GM21423 (cell line): ENCODE results near the gene PAPPA.
A peak's percentile ranks its signal among the peaks of the same experiment; 100 is the strongest.

ENCODE experiments used
- ATAC-seq: cut with Tn5 transposase; IDR thresholded peaks from one replicate; pipeline ENCODE4 v1.9.1; 2021; ENCODE audit warnings: mild to moderate bottlenecking, moderate library complexity; ENCODE audit not compliant: unreplicated experiment

The PAPPA gene

DNA sequence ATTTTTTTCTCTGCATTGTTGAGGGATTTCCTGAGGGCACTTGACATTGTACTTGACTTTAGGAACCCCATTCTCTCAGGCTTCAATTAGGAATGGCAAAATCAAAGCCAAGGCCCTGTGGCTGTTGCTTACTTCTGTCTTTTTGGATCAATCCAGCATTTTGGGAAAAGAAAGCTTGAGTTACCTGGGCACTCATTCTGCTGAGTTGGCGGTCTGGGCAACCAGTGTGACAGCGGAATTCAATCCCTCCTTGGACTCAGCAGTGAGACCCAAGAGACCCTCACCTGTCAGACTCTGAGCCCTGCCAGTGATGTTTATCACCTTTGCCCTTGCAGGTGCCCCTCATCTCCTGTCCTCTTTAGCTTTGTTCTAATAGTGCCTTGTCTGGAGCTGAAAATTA, 225.3 kb downstream of the PAPPA start:
- no peak for ATAC-seq

DNA sequence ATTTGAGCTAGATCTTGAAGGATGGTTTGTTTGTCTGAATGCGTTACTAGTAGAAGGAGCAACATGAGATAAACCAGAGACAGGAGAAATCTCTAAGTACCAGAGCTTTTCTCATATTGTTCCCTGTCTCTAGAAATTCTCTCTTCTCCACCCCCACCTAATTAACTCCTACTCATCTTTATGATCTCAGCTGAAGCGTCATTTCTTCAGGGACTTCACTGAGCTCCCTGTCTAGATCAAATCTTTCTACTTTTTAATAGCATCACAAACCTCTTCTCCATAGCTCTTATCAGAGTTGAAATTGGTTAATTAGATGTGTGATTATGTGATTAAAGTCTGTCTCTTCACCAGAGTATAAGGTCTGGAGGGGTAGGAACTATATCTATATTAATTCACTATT, 226.2 kb downstream of the PAPPA start:
- ATAC-seq = no peak

DNA sequence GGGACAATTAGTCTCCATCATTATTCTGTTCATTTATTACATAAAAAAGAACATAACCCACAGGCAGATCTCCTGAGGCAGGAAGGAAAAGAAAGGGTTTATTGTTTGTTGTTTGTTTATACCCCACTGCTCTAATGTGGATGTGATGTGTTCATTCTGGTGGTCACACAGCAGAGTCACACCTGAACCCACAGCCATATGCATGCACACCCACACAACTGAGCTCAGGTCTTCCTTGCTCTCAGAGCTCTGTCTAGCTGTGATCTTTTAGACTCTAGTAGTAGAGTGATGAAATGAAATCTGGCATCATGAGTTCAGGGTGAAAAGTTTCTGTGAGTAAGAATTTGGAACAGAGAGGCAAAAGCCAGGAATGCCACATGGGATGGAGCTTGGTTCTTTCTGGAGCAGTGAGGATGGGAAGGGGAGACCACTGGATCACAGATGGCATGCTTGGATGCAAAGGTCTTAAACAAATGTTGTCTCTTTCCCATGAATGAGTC, 227.0 kb downstream of the PAPPA start:
- no peak for ATAC-seq

DNA sequence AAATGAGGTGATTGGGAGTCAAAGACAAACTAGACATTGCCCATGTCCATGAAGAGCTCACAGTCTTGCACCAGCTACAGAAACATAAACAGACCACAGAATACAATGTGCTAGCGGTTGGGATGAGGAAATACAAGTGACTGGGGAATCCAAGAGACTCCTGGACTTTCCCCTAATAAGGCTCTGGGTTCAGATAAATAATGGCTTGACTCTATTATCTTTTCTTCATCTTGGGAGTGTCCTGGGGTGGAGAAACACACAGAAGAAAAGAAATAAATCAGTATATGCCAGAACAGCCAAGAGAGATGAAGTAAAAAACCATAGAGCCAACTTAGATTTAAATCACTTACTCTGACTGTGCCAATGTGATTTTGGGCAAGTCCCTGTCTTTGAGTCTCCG, 227.8 kb downstream of the PAPPA start:
- no peak for ATAC-seq

DNA sequence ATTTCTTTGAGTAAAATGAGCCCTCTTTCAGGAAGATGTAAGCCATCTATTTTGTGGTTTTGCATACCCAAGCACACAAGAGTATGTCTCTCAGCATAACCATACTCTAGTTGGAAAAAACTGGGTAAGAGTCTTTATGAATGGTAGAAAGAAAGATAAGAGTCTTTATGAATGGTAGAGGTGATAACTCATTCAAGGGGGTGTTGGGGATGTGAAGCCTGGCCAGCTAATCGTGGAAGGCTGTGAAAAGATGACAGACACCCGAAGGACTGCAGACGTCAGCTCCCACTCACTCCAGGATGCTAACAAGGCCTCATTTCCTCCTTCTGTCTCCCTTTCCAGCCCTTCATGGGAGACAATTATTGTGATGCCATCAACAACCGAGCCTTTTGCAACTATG, 228.5 kb downstream of the PAPPA start:
- no peak for ATAC-seq

DNA sequence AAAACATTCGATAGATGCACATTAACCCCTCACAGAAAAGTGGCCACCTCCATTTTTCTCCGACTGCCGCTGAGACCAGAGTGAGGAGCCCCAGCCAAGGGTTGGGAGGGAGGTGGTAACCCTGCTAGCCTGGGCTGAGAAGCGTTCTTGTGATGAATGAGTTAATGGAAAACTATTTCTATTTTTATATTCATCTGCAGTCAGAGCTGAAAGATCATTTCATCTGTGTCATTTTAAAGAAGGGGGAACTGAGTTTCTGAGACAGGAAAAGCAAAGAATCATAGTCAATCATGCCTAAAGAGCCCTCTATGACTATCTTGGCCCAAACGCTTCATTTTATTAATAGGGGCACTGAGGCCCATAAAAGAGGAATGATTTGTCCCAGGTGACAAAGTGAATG, 229.5 kb downstream of the PAPPA start:
- ATAC-seq = no peak

DNA sequence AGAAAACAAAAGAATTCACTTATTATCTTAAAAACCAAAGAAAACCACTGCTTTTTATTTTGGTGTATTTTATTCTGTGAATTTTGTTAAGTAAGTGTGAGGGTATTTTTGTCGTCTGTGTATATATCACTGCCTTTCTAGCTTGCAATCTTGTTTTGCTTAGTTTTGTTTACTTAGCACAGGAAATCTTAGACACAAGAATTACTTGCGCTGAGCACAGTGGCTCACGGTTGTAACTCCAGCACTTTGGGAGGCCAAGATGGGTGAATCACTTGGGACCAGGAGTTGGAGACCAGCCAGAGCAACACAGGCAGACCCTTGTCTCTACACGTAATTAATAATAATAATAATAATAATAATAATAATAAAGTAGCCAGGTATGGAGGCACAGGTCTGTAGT, 230.3 kb downstream of the PAPPA start:
- no peak for ATAC-seq

DNA sequence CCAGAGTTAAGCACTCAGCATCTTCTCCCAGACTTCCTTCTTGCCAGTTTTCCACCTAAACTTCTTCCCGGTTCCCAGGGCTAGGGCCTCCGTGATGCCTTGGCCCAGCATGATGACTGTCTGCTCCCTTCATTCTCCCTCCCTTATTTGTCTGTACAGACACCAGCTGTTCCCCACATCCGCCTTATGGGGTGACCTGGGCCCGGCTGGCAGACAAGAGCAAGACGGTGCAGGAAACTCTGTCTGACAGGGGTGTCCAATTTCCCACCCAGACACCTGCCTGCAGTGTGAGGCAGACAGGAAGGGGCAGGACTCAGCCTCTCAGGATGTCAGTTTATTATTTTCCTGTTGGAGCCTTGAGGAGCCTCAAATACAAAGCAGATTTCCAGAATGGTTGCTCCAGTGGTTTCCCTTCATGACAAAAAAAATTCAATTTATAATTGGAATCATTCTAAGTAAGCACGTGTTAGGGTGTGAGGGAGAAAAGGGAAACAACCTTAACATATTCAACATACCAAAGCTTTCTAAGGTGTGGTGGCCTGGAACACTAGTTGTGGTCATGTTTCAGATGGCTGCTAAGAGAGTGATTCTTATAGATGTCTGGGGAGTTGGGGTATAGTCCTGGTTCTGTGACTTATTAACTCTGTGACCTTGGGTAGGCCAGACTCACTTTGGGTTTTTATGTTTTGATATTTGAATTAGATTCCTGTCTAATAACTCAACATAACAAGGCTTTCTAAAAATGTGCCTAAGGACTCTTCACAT, 234.5 kb downstream of the PAPPA start:
- ATAC-seq = peak; percentile 58

DNA sequence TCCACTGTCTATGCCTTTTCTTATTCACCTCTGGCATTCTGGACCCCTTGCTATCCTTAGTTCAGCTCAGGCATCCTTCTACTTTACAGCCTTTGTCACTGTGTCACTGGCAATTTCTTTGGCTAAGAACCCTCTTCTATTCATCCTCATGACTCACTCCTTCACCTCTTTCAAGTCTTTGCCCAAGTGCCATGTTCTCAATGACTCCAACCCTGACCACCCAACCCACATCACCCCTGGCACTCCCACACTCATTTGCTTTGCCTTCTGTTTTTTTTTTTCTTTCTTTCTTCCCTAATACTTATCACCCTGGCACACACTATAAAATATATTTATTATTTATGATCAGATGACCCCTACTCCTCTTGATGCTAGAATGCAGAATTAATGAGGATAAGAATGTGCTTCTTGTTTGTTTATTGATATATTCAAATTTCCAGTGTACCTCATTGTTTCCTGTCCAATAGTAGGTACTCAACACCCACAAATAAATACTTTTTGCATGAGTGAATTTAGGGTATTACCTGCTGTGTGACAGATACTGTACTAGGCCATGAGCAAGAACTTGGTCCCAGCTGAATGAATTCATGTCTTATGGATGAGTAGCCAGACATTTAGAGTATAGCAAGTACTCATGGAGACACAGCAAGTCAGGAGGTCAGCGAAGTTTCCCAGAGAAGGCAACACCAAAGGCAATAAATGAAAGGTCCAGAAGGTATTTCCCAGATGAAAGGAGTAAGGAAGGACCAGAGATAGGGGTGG, 236.1 kb downstream of the PAPPA start:
- ATAC-seq = no peak

DNA sequence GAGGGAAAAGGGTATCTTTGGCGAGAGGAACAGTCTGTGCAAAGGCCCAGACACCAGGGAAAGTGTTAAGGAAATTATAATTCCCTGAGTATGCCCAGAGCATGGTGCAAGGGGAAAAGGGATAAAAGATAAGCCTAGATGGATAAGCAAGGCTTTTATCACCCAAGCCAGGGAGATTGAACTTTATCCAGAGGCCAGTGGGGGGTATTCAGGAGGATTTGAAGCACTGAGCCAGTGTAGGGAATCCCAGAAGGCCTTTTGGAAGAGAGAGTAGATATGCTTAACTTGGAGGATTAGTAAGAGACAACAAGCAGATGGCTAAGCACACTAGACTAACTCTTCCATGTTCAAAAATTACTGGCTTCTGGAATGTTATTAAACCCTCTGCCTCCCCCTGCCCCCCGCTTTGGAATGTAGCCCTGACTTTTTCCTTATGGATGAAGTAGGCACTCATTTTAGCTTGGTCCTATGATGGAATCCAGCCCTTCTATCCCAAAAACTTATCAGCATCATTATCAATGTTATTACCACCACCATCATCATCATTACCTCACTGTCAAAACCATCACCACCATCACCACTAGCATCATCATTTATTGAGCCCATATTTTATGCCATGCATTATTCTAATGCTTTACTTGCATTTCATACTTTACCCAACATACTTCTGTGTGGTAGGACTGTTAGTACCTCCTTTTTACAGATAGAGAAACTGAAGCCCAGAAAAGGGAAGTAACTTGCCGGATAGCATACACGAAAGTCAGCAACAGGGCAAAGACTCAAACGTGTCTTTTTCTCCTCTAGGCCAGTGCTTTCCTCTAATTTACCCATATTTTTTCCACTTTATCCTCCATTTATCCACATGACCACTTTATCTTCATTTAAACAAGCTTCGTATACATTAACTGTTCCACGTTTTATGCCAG, 237.0 kb downstream of the PAPPA start:
- peak; percentile 69 for ATAC-seq

DNA sequence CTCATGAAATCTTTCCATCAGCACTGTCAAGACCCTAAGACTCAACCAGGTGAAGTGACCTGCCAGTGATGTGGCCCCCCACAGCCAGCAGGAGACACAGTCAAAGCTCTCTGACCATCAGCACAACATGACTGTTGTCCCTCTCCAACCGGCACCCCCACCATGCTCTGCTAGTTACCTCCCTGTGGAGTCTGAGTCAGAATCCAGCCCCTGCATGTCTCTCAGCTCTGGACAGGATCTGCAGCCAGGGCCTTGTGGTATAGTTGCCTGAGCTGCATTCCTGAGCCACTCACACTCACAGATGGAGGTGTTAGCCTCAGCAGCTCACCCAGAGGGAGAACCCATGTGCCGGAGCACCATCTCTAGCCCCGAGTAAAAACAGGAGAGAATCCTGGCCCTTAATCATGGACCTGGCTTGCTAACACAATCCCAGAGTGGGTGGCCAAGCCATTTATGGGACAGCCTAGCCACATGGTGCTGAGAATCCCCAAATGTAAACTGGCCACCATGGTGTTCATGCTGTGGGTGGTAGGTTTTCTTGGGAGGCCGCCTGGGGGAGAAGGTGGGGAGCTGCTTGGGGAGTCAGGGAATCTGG, 237.8 kb downstream of the PAPPA start:
- no peak for ATAC-seq

DNA sequence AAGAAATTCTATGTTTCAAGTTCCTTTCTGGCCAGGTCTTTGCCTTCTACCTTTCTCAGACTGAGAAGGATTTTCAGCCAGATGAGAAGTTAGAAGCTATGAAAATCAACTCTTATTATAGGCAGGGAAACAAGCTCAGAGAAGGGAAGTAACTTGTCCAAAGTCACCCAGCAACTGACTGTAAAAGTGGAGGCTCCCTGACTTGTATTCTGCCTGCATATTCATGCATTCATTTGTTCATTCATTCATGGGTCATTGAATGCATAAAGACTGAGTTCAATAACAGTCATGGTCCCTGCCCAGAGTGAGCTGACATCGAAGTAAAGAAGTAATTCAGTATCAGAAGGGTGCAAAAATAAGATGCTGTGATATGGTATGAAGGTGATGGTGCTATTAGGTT, 239.6 kb downstream of the PAPPA start:
- ATAC-seq = no peak

DNA sequence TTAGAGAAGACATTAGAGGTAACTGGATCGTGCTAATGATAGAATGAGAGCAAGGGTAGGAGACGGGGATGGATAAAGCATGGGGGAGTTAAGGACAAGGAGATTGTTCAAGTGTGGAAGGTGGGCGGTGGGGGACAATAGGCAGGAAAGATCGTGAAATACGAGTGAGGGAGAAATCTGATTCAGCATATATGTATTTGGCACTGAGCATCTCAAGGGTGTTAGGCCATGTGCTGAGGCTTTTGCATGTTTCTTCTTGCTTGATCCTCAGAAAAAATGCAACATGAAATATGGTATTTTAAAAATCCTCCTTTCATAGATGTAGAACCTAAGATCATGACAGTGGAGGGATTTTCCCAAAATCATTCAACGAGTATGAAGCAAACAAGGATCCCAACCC, 240.5 kb downstream of the PAPPA start:
- ATAC-seq = no peak

DNA sequence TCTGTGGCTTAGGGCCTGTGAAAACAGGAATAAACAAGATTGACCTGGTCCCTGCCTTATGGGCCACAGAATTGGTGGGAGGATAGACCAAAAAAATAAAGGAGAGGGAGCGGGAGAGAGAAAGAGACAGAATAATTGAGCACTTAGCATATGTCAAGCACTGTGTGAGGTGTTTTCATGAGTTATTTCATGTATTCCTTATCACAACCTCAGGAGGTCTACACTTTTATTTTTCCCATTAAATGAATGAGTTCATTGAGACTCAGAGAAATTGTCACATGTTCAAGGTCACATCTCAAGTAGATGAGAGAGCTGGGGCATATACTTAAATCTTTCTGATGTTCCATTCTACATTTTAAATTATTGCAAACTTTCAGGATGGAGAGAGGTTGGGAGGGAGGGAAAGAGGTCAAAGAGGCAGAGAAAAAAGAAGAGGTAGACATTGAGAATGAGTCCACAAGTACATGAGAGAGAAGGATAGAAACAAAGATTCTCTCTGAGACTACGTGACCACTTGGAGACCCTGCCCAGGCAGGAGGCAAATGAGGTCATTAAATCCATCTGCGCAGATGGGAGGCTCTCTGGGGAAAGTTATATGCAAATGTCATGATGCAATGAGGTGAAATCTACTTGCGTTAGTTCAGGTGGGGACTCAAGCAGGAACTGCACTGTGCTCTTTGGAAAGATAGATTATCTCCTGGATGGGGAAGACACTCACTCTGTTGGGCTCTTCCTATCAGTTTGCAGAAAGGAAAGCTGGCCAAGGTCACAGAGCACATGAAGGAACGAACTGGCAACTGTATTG, 241.5 kb downstream of the PAPPA start:
- ATAC-seq = no peak

DNA sequence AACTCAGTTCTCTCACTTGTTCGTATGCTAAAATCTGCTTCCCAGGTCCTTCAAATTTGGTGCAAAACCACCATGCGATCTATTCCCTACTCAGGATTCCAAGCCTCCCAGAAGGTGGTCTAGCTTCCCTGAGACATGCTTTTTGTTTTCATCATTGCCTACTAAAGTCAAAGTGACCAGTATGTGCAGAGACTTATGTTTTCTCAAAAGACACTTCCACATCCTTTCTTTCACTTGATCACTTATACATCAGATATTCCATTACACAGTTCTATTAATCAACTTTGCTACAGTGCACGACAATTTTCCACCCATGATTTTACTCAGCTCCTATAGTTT, 242.1 kb downstream of the PAPPA start:
- no peak for ATAC-seq

DNA sequence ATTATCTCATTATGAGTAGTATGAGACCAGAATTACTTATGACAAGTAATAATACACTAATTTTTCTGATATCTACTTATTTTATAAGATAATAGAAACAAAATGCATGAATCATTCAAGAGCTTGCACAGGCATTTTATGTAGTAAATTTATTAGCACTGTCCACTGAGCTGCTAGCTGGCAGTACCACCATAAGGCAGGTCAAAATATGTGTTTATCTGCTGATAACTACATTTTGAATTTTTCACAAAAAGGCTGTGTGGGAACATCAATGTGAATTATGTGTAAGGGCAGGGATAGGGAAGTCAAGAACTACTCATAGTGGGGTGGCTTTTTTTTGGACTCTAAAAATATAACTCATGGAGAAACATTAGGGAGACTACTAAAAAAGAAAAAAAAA, 249.6 kb downstream of the PAPPA start:
- no peak for ATAC-seq

DNA sequence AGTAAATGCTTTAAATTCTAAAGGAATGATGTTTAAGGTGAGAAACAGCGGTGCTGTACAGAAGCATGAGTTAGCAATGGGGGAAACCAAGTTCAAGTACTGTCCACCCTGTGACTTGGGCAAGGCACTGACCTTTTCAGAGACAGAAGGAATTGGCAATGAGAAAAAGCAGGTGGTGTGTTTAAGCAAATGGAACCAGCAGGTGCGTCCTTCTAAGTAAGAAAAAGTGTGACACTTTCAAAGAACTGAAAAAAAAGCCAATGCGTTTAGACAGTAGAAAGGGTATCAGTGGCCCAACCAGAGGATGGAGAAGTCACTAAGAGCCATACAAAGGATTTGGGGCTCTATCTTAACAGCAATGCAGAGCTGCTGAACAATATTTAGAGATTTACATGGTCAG, 250.6 kb downstream of the PAPPA start:
- no peak for ATAC-seq

DNA sequence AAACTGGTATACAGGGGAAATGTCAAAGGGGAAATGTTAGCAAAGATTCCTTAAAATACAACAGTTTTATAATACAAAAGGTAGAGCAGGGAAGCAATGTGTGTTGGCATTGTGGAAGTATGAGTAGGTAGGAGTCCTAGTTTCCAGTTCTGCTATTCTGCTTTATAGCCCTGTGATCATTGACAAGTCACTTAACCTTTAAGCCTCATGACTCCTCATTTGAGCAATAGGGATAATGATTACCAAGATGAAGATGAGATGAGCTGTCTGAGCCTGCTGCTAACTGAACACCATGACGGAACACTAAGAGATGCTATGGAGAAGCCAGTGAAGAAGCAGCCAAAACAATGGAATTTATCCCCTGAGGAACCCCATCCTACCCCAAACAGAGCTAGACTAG, 251.7 kb downstream of the PAPPA start:
- no peak for ATAC-seq

DNA sequence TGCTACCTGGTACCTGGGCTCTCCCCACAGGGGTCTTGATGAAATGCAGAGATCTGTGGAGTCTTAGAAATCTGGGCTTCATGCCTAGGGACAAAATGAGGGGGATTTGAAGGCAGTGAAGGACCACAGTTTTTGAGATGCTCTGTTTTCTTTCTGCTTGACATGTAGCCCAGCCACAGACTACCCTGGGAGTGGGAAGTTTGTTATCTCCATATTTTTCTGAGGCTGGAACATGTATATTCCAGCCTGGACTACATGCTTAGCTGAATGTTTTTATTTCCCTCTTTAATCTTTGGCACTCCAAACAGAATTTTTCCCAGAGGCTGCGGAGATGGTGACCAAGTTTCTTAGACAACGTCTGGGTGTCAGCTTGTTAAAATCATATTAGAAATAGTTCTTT, 252.9 kb downstream of the PAPPA start:
- no peak for ATAC-seq

DNA sequence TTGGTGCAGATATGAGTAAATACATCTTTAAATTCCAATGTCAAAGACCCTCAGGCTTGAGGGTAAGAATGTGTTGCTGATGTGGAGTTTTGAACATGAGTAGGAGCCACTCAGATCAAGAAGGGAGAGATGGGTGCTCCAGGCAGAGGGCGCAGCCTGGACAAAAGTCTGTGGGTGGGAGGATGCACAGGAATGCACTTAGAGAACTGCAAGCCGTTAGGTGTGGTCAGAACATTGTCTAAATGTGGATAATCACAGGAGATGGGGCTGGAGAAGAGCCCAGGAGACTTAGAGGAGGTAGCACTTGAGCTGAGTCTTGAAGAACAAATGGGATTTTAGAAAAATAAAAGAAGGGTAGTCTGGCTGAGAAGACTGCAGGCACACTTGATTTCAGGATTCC, 255.5 kb downstream of the PAPPA start:
- ATAC-seq = no peak
